Anterior cingulate cortex (tissue), 58 donors: Measurements from ENCODE around the gene MDFIC2.

Experiments
- DNase-seq, 58 donors: peaks; one replicate each; lab custom pipeline; 2025; lab: John Stamatoyannopoulos, UW

Gene MDFIC2

GRCh38 chr3:70185661-70186060 is 126.8 kb downstream of the MDFIC2 start:
- no peak for DNase-seq

GRCh38 chr3:70183781-70184504 is 128.5 kb downstream of the MDFIC2 start:
- no peak for DNase-seq

GRCh38 chr3:70182166-70182565 is 130.3 kb downstream of the MDFIC2 start:
- no peak for DNase-seq

- no peak for DNase-seq
Measured at GRCh38 chr3:70180664-70181063, 131.8 kb downstream of the MDFIC2 start.

- no peak for DNase-seq
Measured at GRCh38 chr3:70179111-70179510, 133.3 kb downstream of the MDFIC2 start.

- DNase-seq, result no peak
Measured at GRCh38 chr3:70177881-70178645, 134.4 kb downstream of the MDFIC2 start.

- no peak for DNase-seq
Measured at GRCh38 chr3:70176224-70176623, 136.2 kb downstream of the MDFIC2 start.

GRCh38 chr3:70156808-70157207 is 155.6 kb downstream of the MDFIC2 start:
- no peak for DNase-seq

- DNase-seq, result no peak
Measured at GRCh38 chr3:70150599-70150998, 161.8 kb downstream of the MDFIC2 start.

- no peak for DNase-seq
Measured at GRCh38 chr3:70149714-70150400, 162.6 kb downstream of the MDFIC2 start.
